Activated CD4-positive, CD25-positive, alpha-beta regulatory T cell (primary cell): ENCODE data around the gene ATP8B1.
"Not testable (repeated sequence)": the region's sequence is repeated elsewhere in the genome, so short reads cannot be mapped to it uniquely, and the experiment has no call there.

Experiments
- DNase-seq, 4 experiments: peaks; one replicate each; lab custom pipeline; 2025; lab: John Stamatoyannopoulos, UW

The ATP8B1 gene

DNA sequence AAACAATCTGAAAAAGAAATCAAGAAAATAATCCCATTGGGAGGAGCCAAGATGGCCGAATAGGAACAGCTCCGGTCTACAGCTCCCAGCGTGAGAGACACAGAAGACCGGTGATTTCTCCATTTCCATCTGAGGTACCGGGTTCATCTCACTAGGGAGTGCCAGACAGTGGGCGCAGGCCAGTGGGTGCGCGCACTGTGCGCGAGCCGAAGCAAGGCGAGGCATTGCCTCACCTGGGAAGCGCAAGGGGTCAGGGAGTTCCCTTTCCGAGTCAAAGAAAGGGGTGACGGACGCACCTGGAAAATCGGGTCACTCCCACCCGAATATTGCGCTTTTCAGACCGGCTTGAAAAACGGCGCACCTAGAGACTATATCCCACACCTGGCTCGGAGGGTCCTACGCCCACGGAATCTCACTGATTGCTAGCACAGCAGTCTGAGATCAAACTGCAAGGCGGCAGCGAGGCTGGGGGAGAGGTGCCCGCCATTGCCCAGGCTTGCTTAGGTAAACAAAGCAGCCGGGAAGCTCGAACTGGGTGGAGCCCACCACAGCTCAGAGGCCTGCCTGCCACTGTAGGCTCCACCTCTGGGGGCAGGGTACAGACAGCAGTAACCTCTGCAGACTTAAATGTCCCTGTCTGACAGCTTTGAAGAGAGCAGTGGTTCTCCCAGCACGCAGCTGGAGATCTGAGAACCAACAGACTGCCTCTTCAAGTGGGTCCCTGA is 83.7 kb downstream of the ATP8B1 start:
- not testable (repeated sequence) for DNase-seq

DNA sequence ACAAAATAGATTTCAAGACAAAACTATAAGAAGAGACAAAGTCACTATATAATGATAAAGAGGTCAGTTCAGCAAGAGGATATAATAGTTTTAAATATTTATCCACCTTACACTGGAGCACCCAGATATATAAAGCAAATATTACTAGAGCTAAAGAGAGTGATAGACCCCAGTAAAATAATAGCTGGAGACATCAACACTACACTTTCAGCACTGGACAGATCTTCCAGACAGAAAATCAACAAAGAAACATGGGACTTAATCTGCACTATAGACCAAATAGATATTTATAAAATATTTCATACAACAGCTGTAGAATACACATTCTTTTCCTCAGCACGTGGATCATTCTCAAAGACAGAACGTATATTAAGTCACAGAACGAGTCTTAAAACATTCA is 86.6 kb downstream of the ATP8B1 start:
- DNase-seq, result no peak

- DNase-seq, result no peak
Observed at GRCh38 chr18:57715671-57716070, 87.4 kb downstream of the ATP8B1 start.

GRCh38 chr18:57715073-57715472 is 88.0 kb downstream of the ATP8B1 start:
- no peak for DNase-seq

GRCh38 chr18:57710226-57710625 is 92.9 kb downstream of the ATP8B1 start:
- DNase-seq, result no peak

GRCh38 chr18:57709335-57709734 is 93.8 kb downstream of the ATP8B1 start:
- no peak for DNase-seq

GRCh38 chr18:57708288-57708687 is 94.8 kb downstream of the ATP8B1 start:
- no peak for DNase-seq

GRCh38 chr18:57705832-57706595 is 97.1 kb downstream of the ATP8B1 start:
- DNase-seq, result no peak

DNA sequence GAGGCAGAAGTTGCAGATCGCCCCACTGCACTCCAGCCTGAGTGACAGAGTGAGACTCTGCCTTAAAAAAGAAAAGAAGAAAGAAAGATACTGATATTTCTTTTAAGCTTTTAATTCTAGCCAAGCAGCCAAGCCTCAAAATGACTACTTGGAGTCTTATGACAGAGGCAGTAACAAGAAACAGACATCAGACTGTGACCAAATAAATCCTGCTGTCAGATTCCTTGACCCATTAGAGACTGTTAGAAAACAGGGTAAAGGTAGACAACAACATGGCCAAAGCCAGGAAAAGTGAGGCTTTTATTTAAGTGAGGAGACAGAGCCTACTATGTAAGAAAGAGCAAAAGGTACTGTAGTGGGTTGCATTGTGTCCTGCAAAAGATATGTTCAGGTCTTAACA is 98.1 kb downstream of the ATP8B1 start:
- DNase-seq, result no peak

DNA sequence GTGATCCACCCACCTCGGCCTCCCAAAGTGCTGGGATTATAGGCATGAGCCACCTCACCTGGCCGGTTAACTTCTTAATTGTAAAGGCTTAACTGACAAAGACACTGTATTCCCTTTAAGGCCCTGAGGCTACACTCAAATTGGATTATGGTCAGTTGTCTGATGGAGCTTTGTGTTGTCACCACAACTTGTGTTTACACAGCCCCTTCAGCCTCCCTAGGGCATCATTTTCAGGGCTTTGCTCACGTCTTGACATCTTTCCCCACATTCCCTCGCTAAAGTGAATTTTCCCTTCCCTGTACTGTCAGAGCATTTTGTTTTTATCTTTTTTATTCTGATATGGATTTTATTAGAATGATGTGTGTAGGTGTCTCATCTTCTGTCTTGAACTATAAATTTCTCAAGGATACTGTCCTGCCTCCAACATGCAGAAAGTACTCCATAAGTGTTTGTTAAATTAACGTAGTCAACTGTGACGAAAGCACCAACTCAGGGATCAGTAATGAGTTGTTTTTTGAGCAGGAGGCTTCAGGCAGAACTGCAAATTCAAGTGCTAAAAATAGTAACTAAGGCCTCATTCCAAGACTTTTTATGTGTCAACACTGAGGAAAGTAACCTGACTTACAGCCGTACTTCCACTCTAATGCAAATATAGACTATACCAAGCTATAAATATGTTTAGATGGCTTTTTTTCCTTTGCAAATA is 104.4 kb downstream of the ATP8B1 start:
- DNase-seq, result no peak

DNA sequence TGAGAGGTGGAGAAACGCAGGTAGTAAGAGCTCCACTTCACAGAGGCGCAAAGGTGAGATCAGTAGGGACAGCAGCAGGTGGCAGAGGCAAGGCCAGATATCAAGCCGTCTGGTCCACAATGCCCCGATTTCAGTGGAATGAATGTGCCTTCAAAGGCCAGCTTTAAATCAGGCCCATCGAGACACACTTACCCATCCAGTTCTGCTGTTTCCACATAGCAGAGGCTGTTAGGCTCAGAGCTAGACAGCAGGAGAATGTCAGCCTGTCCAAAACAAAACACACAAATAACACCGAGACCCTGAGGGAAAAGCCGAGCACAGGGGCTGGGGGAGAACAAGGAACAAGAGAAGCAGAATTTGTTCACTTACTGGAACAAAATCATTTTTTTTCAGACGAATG is 105.7 kb downstream of the ATP8B1 start:
- no peak for DNase-seq

DNA sequence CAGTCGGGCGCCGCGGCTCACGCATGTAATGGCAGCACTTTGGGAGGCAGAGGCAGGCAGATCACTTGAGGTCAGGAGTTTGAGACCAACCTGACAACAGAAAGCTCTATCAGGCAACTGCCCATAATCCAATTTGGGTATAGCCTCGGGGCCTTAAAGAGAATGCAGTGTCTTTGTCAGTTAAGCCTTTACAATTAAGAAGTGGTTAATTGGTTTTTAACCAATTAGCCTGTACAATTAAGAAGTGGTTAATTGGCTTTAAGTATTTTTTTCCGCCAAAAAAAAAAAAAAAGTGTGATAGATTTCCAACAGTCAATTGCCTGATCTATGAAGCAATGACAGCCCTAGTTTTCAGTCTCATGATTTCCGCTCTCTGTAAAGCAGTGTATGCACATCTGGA is 106.8 kb downstream of the ATP8B1 start:
- no peak for DNase-seq

GRCh38 chr18:57691363-57691762 is 111.8 kb downstream of the ATP8B1 start:
- DNase-seq, result no peak

GRCh38 chr18:57687970-57688369 is 115.1 kb downstream of the ATP8B1 start:
- DNase-seq, result no peak

DNA sequence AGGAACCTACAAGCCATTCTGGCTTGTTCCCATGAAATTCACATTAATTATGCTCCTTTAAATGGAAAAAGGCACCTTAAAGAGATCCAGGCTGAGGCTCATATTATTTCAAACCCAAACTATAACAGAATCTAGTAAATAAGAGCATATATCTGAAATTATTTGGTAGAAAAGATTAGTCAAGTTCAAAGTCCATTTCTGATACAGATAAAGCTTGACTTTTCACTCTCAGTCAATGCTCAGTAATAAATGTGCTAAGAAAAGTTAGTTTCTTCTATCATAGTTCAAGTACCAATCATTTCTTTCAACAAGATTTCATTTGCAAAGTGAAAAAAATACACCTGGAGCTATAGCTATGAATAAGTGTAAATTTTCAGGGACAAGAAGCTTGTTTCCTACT is 119.6 kb downstream of the ATP8B1 start:
- DNase-seq, result no peak

DNA sequence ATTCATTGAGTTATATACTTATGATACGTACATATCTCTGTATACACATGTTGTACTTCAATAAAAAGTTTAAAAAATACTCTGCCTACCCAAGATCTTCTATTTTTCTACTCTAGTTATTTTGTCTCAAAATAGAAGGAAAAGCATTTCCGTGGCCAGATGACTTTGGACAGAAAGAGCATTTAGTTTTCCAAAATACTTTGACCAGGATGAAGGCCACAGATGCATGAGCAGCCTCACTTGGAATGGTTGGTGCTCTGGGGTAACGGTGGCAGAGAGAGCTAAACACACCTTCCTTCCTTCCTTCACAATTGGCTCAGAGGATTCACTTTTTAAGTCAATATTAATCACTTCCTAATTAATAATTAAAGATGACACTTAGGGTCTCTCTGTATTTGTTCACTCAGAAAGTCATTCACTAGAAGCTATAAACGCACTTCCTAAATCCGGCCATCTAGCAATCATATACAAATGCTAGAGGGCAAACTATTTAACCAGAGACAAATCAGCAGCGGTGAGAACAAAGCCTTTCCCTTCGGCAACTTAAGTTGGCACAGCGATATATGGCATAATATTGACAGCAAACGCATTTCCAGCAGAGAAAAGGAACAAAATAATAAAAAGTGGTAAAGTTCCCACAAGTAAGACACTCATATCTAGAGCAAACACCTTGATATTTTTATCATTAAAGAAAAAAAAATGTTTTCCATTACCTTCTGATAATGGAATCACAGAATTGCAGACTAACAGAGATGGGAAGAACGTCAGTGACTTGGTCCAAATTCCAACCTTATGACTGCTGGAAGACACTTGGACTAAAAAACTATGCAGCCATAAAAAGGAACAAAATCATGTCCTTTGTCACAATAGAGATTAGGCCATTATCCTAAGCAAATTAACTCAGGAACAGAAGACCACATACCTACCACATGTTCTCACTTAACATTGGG is 125.6 kb downstream of the ATP8B1 start:
- DNase-seq, result no peak

- DNase-seq, result no peak
Observed at GRCh38 chr18:57674891-57675290, 128.2 kb downstream of the ATP8B1 start.

GRCh38 chr18:57670046-57670445 is 133.1 kb downstream of the ATP8B1 start:
- DNase-seq, result no peak

DNA sequence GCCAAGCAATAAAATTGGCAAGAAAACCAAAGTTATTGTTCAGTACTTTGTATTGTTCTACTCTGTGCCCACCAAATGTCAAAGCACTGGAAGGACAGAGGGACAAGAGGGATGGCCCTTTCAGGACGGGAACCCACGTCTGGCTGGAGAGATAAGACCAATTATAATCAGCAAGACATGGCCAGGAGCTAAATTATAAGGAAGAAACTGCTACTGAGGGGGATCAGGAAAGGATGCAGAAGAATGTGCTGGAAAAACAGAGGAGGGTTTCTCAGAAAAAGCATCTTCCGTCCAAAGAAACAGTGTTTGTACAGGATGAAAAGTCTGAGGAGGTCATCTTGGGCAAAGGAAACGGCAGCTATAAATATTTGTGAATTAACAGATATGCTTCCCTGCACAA is 135.1 kb downstream of the ATP8B1 start:
- DNase-seq, result no peak

DNA sequence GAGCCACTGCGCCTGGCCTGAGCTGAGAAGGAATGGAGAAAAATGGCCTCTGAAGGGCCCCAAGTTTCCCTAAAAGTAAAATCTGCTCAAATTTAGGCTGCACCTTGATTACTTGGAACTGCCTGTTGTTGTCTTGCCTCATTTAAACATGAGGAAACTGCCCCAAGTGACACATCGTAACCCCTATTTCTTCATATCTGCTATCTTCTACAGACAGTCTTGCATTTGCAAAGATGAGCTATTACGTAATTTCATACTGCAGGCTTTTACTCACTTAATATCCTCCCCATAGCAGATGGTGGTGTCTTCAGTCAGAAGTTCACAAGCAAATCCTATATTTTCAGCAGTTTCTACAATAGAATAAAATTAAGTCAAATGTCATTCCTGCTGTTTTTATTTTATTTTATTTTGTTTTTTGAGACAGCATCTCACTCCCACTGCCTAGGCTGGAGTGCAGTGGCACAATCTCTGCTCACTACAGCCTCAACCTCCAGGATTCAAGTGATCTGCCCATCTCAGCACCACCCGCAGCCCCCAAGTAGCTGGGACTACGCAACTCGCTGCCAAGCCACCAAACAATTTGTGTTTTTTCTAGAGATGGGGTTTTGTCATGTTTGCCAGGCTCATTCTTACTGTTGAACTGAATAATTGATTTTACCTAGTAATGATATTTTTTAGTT is 136.2 kb downstream of the ATP8B1 start:
- no peak for DNase-seq

DNA sequence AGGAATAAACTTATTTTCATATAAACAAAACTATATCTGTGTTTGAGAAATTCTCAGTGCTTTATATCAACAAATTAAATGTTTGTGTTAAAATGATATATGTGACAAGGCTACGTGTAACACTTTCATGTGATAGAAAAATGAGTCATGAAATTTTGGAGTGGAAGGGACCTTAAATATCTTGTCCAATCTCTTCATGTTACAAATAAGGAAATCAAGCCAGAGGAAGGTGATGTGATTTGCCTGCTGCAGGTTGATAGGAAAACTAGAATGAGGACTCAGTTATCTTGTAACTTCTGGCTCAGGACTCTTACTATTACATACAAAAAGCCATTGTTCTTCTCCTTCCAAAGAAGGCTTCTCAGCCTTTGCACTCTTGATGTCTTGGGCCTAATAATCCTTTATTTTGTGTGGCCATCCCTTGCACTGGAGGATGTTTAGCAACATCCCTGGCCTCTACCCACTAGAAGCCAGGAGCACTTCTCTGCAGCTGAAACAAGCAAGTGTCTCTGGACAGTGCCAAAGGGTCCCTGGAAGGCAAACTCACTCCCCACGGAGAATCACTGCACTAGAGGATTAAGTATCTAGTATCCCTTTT is 138.4 kb downstream of the ATP8B1 start:
- no peak for DNase-seq
